Epithelial cell of esophagus (primary cell): ENCODE measurements around the gene PBX4.

Source experiments
- DNase-seq: peaks from one replicate; pipeline ENCODE4 v3.0.0; 2010; ENCODE audit warnings: low read depth
- H3K4me3 ChIP-seq: 2 replicates; pipeline ENCODE4 v1.5.1; 2011; ENCODE audit warnings: mild to moderate bottlenecking, low read length, control low read depth
- TF ChIP-seq, protein P1 (sequence below): IDR thresholded peaks from 2 replicates; pipeline ENCODE4 v1.5.1; 2011; ENCODE audit warnings: low read depth, mild to moderate bottlenecking, low read length, control low read depth, inconsistent platforms; ENCODE audit not compliant: insufficient read depth; ENCODE audit errors: missing control alignments

PBX4 gene

DNA sequence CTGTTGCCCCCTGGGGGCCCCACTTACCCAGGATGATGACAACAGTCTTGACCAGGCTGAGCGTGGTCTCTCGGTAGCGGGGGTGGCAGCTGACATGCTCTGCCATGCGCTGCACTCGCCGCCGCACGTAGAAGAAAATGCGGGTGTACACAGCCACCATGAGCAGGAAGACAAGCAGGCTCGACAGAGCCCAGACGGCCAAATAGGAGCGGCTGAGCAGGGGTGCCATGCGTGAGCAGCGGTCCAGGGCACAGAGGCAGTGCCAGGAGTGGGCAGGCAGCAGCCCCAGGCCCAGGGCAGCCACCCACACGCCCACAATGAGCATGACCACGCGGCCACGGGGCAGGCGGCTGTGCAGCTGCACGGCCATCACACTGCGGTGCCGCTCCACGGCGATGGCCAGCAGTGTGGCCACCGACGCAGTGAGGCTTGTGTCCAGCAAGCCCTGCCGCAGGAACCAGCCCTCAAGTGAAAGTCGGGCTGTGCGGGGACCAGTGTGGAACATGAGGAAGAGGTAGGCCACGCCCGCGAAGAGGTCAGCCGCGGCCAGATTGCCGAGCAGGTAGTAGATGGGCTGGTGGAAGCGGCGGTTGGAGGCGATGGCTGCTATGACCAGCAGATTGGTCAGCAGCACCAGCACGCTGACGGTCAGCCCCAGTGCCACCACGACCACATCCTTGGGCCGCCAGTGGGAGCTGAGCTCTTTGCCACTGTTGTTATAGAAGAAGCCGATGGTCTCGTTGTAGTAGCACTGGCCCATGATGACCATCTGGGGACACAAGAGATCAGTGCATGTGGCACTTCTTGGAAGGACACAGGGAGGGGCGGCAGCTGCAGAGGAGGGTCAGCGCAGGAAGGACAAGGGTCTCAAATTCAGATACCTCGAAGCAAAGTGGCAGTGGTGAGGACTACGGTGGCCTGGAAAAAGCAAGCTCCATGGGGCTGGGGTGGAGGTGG lies 8.3 kb upstream of the PBX4 start:
- peak overlapping the region; percentile 55 for H3K4me3 ChIP-seq
- no peak for DNase-seq
- TF ChIP-seq, protein P1, sequence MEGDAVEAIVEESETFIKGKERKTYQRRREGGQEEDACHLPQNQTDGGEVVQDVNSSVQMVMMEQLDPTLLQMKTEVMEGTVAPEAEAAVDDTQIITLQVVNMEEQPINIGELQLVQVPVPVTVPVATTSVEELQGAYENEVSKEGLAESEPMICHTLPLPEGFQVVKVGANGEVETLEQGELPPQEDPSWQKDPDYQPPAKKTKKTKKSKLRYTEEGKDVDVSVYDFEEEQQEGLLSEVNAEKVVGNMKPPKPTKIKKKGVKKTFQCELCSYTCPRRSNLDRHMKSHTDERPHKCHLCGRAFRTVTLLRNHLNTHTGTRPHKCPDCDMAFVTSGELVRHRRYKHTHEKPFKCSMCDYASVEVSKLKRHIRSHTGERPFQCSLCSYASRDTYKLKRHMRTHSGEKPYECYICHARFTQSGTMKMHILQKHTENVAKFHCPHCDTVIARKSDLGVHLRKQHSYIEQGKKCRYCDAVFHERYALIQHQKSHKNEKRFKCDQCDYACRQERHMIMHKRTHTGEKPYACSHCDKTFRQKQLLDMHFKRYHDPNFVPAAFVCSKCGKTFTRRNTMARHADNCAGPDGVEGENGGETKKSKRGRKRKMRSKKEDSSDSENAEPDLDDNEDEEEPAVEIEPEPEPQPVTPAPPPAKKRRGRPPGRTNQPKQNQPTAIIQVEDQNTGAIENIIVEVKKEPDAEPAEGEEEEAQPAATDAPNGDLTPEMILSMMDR = no peak

DNA sequence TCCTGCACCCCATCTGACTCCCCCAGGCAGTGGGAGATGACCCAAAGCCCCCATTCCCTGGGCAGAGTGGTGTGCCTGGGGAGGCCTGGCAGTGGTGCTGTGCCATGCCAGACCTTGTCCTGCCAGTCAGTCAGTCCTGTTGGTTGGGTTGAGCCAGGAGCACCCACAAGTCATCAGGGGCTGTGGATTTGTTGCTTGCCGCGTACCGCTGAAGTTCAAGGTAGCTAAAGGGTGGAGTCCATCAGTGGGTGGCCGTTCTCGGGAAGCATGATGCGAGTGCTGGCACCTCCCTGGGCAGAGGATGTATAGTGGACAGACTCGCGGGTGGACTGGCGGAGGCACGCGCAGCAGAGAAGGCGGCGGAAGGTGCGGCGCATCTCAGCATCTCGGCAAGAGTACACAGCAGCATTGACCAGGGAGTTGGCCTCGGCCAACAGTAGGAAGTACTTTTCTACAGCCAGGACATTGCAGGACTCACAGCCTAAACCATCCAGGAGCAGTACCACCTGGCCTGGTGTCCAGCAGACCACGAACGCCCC lies 5.6 kb upstream of the PBX4 start:
- TF ChIP-seq, protein P1 = no peak

DNA sequence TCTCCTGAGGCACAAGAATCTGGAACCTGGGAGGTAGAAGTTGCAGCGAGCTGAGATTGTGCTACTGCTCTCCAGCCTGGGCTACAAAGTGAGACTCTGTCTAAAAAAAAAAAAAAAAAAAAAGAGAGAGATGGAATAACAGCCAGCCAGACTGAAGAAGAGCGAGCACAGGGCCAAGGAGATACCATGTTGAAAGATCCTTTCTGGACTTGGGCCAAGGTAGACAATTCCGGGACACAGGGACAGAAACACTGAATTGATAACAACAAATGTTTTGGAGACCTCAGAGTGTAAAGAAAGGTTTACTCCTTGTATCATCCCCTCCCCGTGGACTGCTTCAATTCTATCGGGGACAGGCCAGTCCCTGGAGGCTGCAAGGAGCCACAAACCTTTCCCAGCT lies 4.9 kb upstream of the PBX4 start:
- DNase-seq = no peak
- H3K4me3 ChIP-seq = no peak overlapping the region
- TF ChIP-seq, protein P1 = no peak

More for the DNA sequence above, 5.6 kb upstream of the PBX4 start:
- no peak overlapping the region for H3K4me3 ChIP-seq
- no peak for DNase-seq

DNA sequence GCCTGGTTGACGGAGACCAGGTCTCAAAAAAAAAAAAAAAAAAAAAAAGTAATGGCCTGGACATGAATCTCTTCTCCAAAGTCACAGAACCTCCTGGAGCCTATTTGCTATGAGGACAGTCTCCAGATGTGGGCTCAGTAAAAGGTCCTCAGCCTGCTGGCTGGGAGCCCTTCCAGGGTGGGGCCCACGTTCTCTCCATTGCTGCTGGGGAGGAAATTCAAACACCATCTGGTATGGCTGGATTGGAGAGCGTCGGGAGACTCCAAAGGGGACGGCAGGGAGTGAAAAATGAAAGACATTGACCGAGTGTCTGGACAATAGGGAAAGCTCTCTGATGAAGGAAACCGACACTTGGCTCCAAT lies 1.3 kb upstream of the PBX4 start:
- TF ChIP-seq, protein P1 = no peak
- no peak for DNase-seq
- H3K4me3 ChIP-seq = no peak overlapping the region

DNA sequence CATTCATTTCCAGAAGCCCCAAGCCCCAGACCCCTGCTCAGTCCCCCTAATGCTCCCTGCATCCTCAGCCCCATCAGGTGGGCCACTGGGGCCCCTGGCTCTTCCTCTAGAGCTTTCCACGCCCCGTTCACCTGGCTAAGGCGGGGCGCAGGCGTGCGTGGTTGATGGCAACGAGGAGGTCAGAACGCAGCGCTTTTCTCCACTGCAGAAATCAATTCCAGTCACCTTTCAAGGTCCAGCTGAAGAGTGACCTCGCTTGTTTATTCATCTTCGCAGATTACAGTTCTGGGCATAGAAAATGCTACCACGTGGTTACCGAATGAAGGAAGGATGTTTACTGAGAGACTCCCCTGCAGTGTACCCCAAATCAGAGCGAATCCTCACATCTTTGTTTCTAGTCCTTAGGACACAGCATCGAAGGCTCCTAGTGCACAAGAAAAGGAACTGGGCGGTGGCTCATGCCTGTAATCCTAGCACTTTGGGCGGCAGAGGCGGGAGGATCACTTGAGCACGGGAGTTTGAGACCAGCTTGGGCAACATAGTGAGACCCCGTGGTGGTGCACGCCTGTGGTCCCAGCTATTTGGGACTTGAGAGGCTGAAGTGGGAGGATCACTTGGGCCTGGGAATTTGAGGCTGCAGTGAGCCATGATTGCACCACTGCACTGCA lies 828 bp upstream of the PBX4 start:
- TF ChIP-seq, protein P1 = no peak
- DNase-seq = no peak
- no peak overlapping the region for H3K4me3 ChIP-seq

DNA sequence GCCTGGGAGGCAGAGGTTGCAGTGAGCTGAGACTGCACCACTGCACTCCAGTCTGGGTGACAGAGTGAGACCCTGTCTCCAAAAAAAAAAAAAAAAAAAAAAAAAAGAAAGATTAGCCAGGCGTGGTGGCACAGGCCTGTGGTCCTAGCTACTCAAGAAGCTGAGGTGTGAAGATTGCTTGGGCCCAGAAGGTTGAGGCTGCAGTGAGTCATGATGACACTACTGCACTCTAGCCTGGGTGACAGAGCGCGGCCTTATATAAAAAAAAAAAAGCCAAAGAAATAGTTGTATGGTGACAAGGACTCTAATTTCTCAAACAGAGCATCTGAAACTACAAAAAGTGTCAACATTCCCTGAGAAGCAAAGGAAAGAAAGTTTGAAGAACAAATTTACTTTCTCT lies 3.4 kb downstream of the PBX4 start:
- TF ChIP-seq, protein P1 = no peak
- peak; percentile 63 for DNase-seq
- H3K4me3 ChIP-seq = no peak overlapping the region

DNA sequence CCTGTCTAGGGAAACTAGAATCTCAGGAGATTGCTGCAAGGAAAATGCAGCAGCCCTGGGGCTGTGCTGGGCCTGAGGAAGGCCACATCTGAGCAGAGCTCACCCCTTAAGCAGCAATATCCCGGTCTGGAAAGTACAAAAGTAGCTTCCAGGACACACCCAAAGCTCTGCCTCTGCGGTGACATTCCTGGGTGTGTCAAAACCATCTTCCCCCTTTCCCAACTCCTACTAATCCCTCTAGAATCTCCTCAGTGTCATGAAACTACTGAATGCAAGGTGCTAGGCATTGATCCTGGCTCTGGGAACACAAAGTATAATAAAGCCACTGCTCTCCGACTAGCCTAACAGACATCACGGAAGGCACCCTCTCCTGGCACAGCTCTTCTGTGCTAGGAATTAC lies 5.0 kb downstream of the PBX4 start:
- H3K4me3 ChIP-seq = no peak overlapping the region
- TF ChIP-seq, protein P1 = no peak
- DNase-seq = peak; percentile 71
